AG08396 (cell line): ENCODE measurements around the gene RARRES2.
"Not testable (repeated sequence)": the region's sequence is repeated elsewhere in the genome, so short reads cannot be mapped to it uniquely, and the experiment has no call there.

Experiments used
- DNase-seq: peaks from one replicate; pipeline ENCODE4 v3.0.0; 2012; ENCODE audit warnings: low spot score, mixed read lengths

The RARRES2 gene

GRCh38 chr7:150317748-150318444, 23.5 kb downstream of the RARRES2 start:
- DNase-seq: peak; percentile 7

DNA sequence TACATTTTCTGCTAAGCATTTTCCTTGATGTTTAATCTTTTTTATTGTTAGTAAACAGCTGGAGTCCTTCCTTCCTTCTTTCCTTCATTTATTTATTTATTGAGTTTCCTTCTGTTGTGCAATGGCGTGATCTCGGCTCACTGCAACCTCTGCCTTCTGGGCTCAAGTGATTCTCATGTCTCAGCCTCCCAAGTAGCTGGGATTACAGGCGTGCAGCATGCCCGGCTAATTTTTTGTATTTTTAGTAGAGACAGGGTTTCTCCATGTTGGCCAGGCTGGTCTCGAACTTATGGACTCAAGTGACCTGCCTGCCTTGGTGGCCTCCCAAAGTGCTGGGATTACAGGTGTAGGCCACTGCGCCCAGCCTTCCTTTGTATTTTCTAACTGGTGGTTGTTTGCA, 24.4 kb downstream of the RARRES2 start:
- not testable (repeated sequence) for DNase-seq

GRCh38 chr7:150314639-150315239, 26.7 kb downstream of the RARRES2 start:
- DNase-seq: no peak

DNA sequence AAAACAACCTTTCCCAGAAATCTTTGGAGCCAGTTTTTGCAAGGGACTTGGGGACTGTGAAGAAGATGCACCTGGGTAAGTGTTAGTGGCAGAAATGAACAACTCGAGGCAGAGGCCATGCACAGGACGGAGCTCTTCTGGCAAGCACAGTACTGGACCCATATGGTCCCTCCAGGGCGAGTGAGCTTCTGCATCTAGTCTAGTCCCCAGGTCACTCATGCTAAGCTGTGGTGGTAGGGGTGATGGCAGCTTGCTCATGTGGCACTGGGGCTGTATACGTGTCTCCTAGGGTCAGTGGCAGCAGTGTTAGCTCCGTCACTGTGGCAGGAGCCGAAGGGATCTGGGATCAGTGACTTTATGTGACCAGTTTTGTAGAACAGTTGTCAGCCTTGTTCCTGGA, 27.6 kb downstream of the RARRES2 start:
- DNase-seq: no peak

GRCh38 chr7:150313367-150313809, 28.0 kb downstream of the RARRES2 start:
- DNase-seq: no peak

GRCh38 chr7:150312649-150313366, 28.6 kb downstream of the RARRES2 start:
- not testable (repeated sequence) for DNase-seq

GRCh38 chr7:150311711-150312110, 29.7 kb downstream of the RARRES2 start:
- DNase-seq: no peak

DNA sequence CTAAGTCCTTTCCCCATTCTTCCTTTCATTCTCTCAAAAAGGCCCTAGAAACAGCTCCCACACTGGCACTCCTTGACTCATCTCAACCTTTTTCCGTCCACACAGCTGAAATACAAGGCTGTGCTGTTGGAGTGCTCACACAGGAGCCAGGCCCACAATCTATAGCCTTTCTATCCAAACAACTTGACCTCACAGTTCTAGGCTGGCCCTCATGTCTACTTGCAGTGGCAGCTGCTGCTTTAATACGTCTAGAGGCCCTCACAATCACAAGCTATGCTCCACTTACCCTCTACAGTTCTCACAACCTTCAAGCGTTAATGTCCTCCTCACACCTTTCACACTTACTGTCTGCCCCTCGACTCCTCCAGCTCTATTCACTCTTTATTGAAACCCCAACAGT, 30.3 kb downstream of the RARRES2 start:
- DNase-seq: no peak

DNA sequence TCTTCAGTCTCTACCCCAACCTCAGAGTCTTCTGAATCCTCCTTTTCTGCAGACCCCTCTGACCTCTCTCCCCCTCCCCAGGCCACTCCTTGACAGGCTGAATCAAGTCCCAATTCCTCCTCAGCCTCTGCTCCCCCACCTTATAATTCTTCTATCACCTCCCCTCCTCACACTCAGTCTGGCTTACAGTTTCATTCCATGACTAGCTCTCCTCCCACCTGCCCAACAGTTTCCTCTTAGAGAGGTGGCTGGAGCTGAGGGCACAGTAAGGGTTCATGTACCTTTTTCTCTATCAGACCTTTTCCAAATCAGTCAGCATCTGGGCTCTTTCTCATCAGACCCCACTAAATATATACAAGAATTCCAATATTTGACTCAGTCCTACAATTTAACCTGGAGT, 32.9 kb downstream of the RARRES2 start:
- DNase-seq: no peak

- no peak for DNase-seq
Measured at GRCh38 chr7:150307904-150308303, 33.5 kb downstream of the RARRES2 start.

DNA sequence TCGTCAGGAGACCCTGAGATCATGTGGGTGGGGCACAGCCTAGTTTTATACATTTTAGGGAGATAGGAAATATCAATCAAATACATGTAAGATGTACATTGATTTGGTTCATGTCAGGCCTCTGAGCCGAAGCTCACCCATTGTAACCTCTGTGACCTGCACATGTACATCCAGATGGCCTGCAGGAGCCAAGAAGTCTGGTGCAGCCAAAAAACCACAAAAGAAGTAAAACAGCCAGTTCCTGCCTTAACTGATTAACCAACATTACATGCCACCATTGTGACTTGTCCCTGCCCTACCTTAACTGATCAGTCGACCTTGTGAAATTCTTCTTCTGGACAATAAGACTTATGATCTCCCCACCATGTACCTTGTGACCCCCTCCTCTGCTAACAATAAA, 34.3 kb downstream of the RARRES2 start:
- no peak for DNase-seq

- not testable (repeated sequence) for DNase-seq
Measured at GRCh38 chr7:150306377-150306776, 35.1 kb downstream of the RARRES2 start.

- not testable (repeated sequence) for DNase-seq
Measured at GRCh38 chr7:150305903-150306284, 35.5 kb downstream of the RARRES2 start.

GRCh38 chr7:150305259-150305902, 36.0 kb downstream of the RARRES2 start:
- DNase-seq: not testable (repeated sequence)

- DNase-seq: not testable (repeated sequence)
Measured at GRCh38 chr7:150304499-150305258, 36.8 kb downstream of the RARRES2 start.

DNA sequence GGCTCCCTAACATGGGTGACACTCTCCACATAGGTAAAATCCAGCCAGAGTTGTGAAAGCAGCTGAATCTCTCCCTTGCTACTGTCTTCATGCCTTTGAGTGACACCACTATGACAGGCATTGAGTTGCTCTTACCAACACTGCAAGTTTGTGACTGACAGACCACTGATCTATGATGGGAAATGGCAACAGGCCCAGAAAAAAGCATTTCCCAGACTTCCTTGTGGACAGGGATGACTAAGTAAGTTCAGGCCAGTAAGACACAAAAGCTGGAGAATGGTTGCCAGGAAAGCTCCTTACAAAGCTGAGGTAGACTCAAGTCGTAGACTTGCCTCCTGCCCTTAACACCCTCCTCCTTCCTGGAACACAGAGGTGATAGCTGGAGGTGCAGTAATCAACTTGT, 38.5 kb downstream of the RARRES2 start:
- DNase-seq: not testable (repeated sequence)

- DNase-seq: not testable (repeated sequence)
Measured at GRCh38 chr7:150297978-150298377, 43.5 kb downstream of the RARRES2 start.

DNA sequence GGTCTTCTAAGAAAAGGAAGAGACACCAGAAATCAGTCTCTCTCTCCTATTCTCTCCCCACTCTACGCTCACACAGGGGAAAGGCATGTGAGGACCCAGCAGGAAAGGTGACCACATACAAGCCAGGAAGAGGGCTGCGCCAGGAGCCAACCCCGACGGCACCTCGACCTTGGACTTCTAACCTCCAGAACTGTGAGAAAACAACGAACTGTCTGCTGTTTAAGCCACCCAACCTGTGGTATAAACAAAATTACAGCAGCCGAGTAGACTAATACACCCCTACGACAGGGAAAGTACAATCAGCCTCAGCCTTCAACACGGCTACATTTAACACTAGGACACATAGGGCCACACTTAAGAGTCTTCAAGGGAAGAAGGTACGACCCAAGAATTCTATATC, 44.6 kb downstream of the RARRES2 start:
- not testable (repeated sequence) for DNase-seq

GRCh38 chr7:150295614-150296013, 45.8 kb downstream of the RARRES2 start:
- DNase-seq: not testable (repeated sequence)

- DNase-seq: not testable (repeated sequence)
Measured at GRCh38 chr7:150295027-150295426, 46.4 kb downstream of the RARRES2 start.

DNA sequence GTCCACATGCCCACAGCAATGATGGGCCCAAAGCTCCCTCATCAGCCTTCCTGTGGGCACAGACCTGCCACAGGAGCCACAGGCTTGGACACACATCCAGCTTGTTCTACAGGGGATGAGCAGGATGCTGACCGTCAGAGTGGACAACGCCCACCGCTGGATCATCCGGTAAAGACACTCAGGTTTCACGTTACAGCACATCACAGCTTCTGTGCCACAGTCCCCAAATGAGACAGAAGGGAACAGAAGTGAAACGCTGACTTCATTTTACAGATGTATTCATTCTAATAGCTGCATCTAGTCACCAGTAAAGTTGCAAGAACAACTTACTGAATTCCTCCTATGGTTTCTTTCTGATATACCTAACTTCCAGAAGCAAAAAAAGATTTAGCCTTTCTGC, 51.1 kb downstream of the RARRES2 start:
- DNase-seq: not testable (repeated sequence)

- not testable (repeated sequence) for DNase-seq
Measured at GRCh38 chr7:150288816-150289215, 52.6 kb downstream of the RARRES2 start.
